ENCODE measurements around the gene CBX8. TPM values are rescaled to one million over a fixed set of nuclear protein-coding genes. Genes with fewer than 3 reads are reported as not detected.
"Not testable (repeated sequence)": the region's sequence is repeated elsewhere in the genome, so short reads cannot be mapped to it uniquely, and the experiment has no call there.

CBX8 gene
- total RNA-seq, 1 donor, result 4.0 TPM

DNA sequence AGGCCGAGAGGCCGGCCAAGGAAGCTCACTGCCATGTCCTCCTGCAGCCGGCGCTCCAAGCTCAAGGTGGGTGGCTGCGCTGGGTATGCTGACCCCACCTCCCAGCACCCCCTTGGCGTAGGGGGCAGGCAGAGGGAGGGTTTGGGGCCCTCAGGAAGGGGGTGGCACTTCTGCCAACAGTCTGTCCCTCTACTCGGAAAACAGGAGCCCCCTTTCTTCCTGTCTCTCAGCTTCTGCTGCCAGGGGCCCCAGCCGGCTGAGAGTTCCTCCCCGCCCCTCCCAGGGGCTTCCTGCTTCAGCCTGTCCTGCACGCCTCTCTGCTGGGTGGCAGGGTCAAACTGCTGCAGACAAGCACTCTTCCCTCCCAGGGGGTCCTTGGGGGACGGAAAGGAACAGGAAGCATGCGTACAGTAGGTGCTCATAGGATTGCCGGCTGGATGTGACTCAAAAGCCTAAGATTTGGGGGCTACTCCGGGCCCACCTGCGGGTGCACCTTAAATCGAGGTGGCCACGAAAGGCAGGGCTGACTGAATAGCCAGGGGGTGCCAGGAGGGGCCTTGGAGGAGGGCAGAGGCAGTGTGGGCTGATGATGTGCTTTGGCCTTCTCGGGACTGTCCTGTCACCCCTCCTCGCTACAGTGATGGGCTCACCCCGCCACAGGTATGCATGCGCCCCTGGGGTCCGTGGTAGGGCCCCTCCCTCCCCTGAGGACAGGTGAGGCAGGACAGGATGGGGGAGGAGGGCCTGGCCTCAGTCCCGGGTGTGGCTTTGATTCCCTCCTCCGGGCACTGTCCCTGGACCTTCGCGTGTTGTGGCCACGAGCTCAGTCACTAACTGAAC lies 14.9 kb downstream of the CBX8 start:
- no peak for DNase-seq (ENCODE audit: low read depth in 2 of 3, low spot score in 2 of 3)

DNA sequence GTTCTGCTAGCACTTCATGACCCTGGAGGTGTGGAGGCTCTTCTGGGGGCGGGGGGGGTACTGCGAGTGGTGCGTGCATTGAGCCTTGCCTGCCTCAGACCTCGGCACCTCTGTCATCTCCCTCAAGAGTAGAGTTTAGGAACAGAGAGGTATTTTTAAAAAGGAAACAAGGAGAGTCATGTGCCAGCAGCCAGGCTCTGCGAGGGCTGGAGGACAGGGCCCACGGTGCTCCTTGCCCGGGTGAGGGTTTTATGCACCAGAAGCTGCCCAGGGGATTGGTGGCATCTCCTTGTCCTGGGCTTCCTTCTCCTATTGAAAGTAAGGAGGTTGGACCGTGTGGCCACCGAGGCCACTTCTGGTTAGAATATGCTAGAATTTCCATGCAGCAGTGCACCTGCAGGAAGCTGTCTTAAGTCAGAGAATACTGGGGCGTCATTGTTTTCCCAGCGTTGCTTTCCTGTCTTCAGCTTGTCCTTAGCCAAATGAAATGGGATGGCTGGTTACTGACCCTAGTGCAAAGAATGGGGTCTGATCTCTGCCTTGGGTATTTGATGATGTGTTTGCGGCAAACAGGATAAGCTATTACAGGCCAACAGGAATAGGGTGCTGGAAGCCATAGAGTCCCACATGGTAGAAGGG lies 15.7 kb downstream of the CBX8 start:
- DNase-seq (ENCODE audit: low read depth in 2 of 3, low spot score in 2 of 3), result no peak

DNA sequence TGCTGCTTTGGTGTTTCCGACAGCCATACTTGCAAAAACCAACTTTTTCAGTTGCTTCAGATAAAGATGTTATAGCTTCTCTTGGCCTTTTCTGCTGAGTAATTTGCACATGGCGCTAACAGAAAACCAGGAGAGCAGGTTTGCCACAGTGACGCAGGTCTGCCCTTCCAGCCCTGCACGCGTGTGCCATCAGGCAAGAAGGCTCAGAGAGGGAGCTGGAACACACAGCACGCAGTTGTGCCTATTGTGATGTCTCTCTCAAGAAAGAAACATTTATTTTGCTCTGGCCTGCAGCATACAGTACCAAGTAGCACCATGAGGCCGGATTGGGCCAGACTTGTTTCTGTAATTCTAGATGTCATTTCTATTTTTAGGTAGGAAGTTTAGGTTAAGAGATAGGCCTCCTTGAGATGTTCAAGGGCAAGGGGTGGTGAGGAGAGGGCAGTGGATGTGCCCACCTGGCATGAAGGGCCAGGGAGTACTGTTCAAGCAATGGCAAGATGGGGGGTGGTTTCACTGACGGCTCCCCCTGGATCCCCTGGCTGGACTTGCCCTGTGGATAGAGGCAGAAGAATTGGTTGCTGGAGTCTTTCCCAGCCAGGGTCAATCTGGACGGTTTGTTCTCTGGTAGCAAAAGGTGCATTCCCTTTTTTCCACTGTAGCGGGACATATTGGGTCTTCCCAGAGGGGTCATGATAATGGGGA lies 17.1 kb downstream of the CBX8 start:
- no peak for DNase-seq (ENCODE audit: low read depth in 2 of 3, low spot score in 2 of 3)

DNA sequence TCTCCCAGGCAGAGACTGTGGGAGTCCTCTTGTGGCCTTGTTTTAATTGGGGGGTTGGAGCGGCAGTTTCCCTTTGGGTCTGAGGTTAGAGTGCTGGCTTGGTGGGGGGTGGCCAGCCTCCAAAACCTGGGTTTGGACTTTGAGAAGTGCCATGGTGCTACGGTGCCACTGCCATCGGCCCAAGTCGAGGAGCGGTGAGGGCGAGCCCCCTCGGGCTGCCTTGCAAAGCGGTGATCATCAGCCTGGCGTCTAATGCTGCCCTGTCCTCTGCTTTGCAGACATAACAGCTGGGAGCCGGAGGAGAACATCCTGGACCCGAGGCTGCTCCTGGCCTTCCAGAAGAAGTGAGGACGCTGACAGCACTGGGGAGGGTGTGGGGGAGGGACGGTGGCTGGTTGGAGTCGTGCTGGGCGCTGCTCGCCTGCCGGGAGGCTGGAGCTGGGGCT lies 17.8 kb downstream of the CBX8 start:
- no peak for DNase-seq (ENCODE audit: low read depth in 2 of 3, low spot score in 2 of 3)

DNA sequence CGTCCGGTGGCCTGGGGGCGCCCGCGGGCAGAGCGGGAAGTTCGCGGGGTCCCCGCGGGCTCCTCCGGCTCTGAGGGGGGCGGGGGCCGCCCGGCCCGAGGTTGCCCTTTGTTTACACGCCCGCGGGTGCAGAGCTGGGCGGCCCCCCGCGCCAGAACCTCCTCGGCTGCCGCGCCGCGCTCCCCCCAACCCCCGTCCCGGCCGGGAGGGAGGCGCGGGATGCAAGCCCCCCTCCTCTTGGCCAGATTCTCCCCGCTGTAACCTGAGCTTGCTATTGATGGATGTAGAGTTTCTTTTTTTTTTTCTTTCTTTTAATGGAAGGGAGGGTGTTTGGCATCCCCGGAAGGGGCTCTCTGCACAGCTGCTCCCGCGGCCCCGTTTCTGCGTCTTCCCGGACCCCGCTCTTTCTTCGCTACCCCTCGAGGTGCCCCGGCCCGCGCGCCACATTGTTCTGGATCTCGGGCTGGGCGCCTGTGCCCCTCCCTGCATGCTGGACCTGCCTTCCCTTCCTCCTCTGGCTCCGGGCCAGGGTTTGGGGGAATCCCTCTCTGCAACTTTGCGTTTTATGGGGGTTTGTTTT lies 18.3 kb downstream of the CBX8 start:
- DNase-seq (ENCODE audit: low read depth in 2 of 3, low spot score in 2 of 3), result peak in 1 of 3 donors; percentile 66

DNA sequence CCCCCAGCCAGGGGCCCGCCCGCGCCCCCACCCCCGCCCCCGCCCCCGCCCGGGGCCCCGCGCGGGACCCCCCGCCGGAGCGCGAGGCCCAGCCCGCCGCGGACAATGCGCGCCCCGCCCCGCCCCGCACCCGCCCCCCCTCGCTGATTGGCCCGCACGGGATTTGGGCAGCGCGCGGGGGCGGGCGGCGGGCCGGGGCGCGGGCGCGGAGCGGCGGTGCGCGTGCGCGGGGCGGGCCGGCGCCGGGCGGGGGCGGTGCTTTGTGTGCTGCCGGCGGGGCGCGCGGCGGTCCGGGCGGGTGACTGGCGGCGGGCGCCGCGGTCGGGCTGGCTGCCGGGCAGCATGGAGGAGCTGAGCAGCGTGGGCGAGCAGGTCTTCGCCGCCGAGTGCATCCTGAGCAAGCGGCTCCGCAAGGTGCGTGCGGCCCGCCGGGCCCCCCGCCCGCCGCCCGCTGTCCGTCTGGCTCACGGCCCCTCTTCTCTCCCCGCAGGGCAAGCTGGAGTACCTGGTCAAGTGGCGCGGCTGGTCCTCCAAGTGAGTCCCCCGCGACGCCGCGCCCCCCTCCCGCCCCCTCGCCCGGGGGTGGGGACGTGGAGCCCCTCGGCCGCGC lies 18.9 kb downstream of the CBX8 start, which contains the start of gene CBX2:
Gene CBX2 (plus strand): TSS at position 255 of the 610 bp plus-strand sequence. CDS start 88 bp downstream, at position 343.
- DNase-seq (ENCODE audit: low read depth in 2 of 3, low spot score in 2 of 3), result peak; percentile 54 to 87 (median 82)

DNA sequence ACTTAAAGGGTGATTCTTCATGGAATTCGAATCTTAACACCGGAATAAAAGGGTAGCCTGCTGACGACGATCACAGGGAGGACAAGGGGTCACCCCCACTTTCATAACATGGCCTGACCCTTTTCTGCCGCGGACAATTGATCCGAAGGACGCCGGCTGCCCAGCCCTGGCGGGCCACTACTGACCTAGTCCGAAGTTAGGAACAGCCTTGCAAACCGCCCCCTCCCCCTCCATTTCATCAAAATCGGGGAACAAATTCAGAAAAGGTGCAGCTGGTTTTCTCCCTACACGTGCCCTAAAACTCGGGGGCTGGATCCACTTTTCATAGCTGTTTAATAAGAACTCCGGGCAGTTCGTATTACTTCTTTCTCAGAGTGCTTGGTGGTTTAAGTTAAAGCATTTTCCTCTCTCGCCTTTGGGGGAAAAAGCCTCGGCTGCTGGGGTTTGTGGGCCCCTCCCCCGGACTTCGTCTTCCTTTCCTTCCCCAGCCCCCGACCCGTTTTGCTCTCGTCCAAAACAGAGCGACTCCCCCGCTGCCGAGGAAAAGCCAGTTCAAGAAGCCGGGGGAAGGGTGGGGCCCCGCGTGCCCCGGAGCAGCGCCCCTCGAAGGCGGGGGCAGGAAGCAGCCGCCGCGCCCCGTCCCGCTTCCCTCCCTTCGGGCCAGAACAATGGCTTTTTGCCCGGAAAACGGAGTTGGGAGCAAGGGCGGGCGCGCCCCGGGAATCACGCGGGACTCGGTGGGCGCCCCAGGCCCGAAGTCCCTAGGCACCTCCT lies 19.6 kb downstream of the CBX8 start:
- DNase-seq (ENCODE audit: low read depth in 2 of 3, low spot score in 2 of 3), result peak in 2 of 3 donors; percentile 67 to 79

DNA sequence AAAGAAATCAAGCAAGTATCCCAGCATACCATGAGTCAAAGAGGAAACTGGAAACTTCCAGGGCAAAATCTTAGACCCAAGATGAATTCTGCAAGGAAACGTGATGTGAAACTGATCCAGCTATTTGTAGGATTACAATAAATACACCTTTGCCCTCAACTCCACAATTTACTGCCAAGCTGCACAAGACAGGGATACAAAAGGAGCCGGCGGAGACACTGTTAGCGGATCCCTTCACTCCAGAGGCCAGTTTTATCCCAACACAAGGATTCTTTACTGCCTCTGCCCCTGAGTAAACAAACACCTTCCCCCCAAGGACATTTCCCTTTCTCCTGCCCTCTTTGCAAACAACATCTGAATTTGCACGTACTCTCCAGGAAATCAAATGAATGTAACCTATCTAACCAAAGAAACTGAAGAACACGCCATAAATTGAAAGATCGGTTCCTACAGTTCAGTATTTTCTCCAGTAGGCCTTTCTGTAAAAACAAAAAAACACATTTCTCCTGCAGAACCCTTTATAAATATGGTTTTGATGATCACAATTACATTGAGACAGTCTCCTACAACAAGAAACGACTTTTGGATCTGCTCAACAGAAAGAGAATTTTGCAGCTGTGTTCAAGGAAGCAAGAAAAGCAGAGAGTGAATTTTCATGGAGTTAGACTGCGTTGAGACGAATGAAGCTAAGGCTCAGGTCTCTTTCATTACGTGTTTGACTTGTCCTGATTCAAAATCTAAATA lies 20.3 kb downstream of the CBX8 start:
- DNase-seq (ENCODE audit: low read depth in 2 of 3, low spot score in 2 of 3), result no peak

DNA sequence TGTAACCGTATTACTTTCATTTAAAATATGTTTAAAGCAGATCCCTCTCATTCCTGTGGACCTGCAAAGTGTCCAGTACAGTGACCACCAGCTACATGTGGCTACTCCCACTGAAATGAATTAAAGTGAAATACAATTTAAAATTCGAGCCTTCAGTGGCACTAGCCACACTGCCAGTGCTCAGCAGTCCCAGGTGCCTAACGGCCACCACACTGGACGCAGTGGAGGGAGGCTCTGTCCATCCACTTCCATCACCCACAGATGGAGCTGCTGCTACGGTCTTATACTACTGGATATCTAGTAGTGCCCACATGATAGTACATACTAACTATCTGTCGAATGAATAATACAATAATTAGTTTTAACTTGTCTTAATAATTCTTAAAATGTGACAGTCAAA lies 21.2 kb downstream of the CBX8 start:
- no peak for DNase-seq (ENCODE audit: low read depth in 2 of 3, low spot score in 2 of 3)

DNA sequence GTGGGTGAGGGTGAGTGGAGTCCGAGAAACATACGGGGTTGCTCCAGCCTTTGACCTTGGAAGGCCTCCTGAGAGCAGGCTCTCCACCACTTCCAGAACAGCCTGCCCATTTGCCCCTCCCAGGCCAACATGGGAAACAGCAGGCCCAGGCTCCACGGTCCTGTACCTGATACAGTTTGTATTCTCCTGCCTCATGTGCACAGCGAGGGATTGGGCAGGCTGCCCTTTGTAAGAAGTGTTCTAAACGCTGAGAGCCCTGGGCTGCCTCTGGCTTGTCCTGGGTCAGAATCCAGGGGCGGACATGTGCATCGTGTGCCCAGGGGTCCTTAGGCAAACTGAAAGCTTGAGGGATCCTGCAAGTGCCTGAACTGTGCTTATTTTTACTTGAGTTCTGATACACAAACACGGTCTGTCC lies 22.3 kb downstream of the CBX8 start:
- DNase-seq (ENCODE audit: low read depth in 2 of 3, low spot score in 2 of 3), result no peak

DNA sequence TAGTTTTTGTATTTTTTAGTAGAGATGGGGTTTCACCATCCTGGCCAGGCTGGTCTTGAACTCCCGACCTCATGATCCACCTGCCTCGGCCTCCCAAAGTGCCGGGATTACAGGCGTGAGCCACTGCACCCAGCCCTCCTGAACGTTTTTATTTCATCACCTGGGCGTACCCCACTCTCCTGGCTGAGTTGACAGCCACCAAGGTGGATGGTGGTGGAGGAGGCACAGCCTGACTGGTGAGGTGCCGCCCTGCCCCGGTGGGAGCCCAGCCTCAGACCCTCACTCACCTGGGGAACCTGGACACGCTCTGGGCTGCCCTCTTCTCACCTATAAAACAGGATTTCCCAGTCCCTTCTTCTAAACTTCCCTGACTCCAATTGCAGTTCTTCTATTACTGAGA lies 24.2 kb downstream of the CBX8 start:
- DNase-seq (ENCODE audit: low read depth in 2 of 3, low spot score in 2 of 3), result not testable (repeated sequence)

DNA sequence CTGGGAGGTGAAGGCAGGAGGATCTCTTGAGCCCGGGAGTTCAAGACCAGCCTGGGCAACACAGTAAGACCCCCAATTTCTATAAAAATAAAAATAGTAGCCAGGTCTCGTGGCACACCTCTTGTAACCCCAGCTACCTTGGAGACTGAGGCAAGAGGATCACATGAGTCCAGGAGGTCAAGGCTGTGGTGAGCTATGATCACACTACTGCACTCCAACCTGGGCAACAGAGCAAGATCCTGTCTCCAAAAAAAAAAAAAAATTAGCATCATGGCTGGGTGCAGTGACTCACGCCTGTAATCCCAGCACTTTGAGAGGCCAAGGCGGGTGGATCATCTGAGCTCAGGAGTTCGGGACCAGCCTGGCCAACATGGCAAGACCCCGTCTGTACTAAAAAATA lies 25.6 kb downstream of the CBX8 start:
- no peak for DNase-seq (ENCODE audit: low read depth in 2 of 3, low spot score in 2 of 3)

DNA sequence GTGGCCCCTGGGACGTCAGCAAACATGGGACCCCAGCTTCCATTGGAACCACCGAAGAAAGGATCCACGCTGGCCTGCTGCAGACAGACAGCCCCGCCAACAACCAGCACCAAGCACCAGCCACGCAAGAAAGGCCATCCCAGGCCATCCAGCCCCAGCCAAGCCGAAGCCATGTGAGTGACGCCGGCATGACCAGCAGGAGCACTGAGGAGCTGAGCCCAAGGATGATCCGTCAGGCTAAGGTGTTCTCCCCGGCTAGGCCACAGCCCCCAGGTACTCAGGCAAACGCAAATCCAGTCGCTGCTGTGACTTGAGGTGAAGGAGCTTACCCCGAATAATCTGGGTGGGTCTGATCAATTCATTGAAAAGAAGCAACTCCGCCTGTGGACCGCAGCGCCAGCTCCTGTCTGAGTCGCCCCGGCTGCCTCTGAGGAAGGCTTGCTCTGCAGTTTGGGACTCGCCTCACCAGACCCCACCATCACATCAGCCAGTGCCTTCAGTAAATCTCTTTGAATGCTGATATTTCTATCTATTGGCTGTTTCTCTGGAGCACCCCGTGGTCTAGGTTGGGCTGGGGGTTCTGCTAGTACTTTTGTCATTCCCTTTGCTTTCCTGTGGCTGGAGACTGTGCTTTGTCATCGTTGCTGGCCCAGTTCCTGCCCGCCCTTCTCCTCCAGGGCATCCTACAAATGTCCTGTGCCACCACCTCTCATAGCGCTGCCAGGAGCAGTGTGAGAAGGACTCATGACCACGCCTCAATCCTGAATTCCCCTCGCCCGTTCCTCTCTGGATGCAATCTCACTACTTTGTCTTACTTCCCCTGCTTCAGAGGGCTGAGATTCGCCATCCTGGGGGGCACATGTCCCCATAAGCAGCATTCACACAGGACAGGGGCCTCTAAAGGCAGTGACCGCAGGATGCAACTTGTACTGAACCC lies 27.0 kb downstream of the CBX8 start:
- DNase-seq (ENCODE audit: low read depth in 2 of 3, low spot score in 2 of 3), result peak in 1 of 3 donors; percentile 21

DNA sequence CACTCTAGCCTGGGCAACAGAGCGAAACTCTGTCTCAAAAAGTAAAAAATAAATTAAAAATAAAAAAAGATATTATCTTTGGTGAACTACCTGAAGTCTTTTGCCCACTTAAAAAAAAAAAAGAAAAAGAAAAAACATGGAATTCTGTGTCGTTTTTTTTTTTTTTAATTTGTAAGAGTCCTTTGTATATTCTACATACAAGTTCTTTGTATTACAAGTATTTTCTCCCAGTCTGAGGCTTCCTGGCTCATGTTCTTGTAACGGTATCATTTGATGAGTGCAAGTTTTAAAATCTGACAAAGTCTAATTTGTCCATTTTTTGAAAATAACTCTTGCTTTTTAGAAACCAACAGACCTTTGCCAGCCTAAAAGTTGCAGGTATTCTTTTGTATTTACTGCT lies 31.2 kb downstream of the CBX8 start:
- no peak for DNase-seq (ENCODE audit: low read depth in 2 of 3, low spot score in 2 of 3)

DNA sequence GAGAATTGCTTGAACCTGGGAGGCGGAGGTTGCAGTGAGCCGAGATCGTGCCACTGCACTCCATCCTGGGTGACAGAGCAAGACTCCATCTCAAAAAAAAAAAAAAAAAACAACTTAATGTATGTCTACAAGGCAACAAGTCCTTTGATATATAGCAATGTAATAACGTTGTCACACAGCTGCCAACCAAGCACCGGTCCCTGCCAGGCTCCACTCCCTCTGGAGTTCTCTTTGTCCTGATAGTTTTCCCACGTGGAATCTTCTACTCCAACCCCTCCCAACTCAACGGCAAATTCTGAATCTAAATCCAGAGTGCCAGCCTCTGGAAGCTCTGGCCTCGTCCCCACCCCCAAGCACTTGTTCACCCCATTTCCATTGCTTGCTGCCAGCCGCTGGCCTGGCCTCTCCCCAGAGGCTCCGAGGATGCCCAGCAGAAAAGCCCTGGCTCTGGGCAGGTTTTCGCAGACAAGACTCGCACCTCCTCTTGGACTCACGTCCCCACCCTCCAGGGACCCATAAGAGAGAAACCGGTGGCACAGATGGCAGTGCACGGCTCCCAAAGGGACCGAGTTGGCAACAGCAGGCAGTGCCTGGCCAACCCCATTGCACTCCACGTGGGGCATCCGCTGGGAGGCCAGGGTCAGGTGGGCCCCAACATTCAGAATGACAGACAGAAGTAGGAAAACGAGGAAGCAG lies 34.8 kb downstream of the CBX8 start:
- DNase-seq (ENCODE audit: low read depth in 2 of 3, low spot score in 2 of 3), result no peak

DNA sequence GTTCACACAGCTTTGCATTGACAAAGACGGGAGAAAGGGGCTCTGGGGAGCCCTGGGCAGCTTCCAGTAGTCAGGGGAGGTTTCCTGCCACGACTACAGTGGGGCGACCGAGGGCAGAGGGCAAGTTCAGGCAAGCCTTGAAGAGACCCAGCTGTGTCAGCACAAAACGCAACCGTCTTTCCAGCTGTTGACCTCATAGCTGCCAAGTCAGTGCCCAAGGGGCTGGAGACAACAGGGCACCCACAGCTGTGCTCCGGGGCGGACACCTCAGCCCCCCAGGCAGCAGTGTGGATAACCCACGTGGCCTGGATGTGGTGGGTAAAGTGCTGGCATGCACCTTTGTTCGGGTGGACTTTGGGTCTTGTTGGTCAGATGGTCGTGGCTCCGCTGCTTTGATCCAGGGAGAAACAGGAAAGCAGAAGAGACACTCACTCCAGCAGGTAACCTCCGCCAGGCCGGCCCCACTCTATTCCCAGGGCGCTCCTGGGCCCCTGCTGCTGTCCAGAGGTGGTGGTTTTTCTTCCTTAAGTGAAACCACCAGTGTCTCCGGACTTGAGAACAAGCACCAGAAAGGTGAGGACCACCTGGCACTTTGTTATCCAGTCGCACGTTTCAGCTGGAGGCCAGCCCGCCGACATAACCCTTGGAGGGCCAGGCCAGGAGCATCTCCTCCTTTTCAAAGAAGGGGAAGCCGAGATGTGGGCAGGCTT lies 36.5 kb downstream of the CBX8 start:
- DNase-seq (ENCODE audit: low read depth in 2 of 3, low spot score in 2 of 3), result no peak

DNA sequence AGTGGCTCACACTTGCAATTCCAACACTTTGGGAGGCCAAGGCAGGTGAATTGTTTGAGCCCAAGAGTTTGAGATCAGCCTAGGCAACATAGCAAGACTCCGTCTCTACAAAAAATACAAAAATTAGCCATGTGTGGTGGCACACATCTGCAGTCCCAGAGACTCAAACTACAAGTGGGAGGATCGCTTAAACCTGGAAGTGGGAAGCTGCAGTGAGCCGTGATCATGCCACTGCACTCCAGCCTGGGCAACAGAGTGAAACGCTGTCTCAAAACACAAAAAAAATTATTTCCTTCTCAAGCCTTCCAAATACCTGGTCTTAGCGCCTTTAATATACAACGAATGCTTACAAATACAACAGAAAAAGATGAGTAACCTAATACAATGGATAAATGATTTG lies 38.6 kb downstream of the CBX8 start:
- no peak for DNase-seq (ENCODE audit: low read depth in 2 of 3, low spot score in 2 of 3)
